HG03108 (cell line): ENCODE measurements around the gene ARHGAP22.
A peak's percentile ranks its signal among the peaks of the same experiment; 100 is the strongest.

Experiments used
- ATAC-seq: cut with Tn5 transposase; IDR thresholded peaks from one replicate; pipeline ENCODE4 v1.9.1; 2021; ENCODE audit warnings: moderate library complexity; ENCODE audit not compliant: unreplicated experiment

ARHGAP22 gene

DNA sequence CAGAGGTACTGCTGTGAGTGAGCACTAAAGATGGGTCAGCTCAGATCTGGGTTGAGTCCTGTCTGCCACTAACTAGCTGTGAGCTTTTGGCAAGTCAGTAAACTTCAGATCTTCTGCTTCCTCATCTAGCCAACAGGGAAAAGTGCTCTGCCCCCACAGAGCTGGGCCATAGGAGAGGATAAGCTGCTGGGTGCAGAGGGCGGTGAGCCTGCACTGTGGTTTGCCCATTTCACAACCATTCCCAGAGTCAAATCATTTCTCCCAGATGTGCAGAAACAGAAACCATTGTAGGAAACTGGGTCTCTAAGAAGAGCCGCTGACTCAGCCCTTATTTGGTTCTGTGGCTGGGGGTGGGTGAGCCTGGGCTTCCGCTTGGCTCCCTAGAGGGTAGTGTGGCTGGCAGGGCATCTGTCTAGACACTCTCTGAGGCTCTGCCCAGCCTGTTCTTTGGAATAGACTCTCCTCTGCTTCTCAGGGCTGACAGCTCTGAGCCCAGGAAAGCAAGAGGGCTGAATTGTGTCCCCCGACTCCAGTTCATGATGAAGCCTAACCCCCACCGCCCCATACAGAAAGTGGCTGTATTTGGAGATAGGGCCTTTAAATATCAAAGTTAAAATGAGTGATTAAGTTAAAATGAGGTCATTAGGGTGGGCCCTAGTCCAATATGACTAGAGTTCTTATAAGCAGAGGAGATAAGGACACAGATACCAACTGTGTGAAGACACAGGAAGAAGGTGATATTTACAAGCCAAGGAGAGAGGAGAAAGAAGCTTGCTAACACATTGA is 29.5 kb upstream of the ARHGAP22 start:
- peak; percentile 97 for ATAC-seq

DNA sequence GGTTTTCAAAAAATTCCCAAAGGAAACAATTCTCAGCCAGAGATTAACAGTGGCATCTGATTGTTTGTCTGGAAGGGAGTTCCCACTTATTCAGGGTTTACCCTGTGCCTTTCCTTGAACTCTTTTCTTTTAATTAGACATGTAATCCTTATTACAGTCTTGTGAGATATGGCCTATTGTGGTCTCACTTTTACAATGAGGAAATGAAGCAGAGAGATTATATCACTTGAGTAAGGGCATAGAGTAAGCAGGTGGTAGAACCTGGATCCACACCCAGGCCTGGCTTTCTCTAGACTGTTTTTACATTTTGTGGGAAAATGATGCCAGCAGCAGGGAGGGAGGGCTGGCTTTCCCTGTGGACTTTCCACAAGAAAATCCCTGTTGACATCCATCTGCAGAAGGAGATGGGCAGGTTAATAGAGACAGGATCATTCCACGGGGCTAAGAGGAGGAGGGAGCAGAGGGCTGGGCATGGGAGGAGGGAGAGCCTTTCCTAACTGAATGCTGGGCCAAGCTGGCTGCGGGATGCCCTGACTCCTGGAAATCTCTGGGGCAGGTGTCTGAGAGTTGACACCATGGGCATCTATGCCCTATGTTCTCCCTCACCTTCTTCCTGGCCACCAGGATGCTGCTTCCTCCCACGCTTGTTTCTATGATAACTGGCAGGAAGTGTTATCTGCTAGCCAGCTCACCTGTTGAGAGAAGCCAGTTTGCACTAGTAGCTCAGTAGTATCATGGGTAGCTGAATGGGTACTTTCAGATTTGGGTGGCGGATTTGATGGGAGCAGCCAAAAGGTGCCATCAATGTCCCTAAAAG is 28.7 kb upstream of the ARHGAP22 start:
- ATAC-seq = peak; percentile 21

DNA sequence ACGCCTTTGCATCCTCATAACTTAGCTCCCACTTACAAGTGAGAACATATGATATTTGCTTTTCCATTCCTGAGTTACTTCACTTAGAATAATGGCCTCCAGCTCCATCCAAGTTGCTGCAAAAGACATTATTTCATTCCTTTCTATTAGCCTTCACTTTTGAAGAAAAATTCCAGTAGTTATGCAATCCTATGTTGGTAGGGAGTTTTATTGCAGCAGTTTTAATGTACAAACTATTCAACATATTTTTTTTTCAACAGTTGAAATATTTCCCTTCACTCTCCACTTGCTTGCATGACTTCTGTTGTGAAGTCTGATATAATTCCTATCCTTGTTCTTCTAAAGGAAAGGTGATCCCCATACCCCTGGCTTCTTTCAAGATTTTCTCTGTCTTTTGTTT is 27.3 kb upstream of the ARHGAP22 start:
- no peak for ATAC-seq

DNA sequence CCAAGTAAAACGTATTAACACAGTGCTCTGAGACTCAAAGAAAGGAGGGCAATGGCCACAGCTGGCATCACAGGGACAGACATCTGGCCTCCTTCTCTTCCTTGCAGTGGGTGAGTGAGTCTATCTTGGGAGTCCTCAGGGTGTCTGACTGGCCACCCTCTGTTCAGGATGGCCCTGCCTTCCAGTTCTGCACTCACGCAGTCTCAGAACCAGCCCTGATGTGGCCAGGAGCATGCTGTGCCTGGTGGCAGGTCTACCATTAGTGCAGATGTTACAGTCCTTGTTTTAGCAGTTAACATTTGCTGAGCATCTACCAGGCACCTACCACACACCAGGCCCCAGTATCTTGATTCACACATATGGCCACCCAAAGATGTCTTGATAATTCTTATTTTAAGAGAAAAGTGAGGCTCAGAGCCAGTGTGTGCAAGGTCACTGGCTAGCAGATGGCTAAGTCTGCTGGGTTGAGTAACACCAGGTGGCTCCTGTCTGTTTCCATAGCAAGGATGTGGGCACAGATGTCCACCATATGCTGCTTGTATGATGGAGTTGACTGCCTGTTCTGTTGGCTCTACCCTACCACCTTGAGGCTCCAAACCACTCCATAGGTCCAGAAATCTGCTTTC is 23.2 kb upstream of the ARHGAP22 start:
- no peak for ATAC-seq

DNA sequence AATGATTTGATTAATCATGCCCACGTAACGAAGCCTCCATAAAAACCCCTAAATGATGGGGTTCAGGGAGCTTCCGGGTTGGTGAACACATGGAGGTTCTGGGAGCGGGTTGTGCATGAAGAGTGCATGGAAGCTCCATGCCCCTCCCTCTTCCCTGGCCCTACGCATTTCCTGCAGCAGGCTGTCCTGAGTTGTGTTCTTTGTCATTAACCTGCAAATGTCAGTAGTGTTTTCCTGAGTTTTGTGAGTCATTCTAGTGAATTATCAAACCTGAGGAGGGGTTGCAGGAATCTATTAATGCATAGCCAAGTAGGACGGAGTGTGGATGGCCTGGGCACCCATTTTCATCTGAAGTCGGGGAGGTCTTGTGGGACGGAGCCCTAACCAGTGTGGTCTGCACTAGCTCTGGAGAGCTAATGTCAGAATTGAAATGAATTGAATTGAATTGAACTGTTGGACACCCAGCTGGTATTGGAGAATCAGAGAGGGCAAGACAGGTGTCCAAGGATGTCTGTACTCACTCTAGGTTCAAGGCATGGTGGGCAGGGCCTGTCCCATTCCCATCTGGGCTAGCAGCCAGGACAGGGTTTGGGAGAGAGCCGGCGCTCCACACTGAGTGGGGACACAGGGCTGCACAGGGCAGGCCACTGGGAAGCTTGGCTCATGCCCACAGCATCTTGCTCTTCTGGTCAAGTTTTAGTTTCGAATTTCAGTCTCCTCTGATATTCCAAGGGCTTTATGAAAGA is 22.3 kb upstream of the ARHGAP22 start:
- ATAC-seq = no peak

DNA sequence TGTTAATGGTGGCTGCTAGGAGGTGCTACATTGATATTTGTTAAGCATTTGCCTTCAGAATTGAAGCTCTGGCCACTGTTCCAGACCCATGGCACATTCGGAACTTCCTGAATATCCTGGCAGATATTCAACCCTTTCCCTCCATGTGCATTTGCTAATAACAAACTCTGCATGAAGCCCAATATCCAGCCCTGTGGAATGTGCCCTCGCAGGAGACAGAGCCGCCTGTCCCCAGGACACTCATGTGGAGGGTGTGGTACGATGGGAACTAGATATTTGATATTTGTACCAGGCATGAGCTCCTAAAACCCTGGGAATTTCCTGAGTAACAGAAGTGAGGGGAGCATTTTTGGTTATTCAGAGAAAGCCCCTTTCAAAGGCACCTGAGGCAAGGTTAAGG is 21.6 kb upstream of the ARHGAP22 start:
- ATAC-seq = no peak

DNA sequence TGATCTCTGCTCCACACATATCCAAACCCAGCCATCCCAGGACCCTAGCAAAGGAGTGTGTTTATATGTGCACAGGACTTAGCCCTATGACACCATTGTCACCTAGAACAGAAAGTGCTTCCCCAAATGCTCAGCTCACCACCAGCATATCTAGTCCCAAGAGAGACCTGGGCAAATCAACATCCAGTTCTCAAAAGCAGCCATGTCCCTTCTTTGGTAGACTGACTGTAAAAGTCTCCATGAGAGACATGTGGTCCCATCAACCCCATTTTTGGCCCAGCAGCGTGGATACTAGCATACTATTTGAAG is 20.9 kb upstream of the ARHGAP22 start:
- ATAC-seq = no peak

DNA sequence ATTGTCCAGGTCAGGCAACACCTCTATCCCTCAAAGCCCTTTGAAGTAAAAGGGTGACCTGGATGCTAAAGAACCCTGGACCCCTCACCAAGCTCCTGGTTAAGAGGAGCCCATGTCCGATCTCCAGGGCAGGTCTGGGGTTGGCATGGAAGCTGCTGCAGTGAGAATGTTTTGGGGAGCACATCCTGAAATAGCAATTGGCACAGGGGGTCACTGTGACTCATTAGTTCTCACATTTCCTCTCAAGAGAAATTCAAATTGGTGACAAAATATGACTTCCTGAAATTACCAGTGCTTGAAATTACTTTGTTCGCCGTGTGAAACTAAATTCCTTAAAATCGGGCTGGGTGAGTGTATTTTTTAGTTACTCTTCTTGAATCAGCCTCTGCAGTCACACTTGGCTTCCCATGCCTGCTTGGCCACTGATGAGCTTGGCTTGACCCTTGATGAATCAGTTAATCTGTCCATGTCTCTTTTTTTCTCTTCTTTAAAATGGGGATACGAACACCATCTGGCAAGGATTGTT is 18.8 kb upstream of the ARHGAP22 start:
- no peak for ATAC-seq

DNA sequence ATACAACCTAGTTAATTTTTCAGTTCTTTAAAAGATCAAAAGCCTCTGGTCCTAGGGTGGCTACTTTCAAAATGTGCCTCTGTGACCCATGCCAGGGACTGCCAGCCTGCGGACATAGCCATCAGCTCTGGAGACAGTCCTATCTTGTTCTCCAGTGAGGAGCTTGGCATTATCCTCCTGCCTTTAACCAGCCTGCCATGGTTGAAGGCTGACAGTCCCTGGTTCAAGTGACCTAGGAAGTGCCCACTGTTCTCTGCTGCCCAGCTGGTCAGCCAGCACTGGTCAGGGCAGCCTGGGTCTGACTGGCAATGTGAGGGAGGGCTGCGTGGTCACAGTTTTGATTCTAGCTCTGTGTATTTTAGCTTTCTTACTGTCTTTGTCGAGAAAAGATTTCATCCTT is 18.1 kb upstream of the ARHGAP22 start:
- ATAC-seq = no peak

DNA sequence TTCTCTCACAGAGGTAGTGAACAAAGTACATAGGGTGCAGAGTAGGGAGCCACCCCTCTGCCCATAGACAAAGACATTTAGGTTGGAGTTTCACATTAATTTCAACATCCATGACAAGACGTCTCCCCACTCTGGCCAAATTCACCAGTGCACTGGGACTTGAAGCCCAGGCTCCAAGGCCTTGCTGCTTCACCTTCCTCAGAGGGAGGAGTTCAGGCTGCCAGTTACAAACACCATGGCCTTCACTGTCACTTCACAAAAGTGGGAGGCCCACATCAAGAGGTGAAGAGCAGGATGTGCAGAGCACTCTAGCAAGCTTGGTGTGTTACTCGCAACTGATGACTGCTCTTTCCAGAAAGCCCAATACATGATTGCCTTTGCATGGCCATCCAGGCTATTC is 15.8 kb upstream of the ARHGAP22 start:
- ATAC-seq = no peak

DNA sequence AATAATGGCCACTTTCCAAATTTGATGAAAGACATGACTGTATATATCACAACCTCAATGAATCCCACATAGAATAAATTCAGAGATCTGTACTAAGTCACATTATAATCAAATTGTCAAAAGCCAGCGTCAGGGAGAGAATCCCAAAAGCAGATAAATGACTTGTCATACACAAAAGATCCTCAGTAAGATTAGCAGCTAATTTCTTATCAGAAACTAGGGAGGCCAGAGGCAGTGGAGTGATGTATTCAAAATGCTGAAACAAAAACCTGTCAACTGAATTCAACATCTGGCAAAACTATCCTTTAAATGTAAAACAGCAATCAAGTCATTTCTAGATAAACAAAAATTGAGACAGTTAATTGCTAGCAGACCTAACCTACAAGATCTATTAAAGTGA is 11.6 kb upstream of the ARHGAP22 start:
- no peak for ATAC-seq

DNA sequence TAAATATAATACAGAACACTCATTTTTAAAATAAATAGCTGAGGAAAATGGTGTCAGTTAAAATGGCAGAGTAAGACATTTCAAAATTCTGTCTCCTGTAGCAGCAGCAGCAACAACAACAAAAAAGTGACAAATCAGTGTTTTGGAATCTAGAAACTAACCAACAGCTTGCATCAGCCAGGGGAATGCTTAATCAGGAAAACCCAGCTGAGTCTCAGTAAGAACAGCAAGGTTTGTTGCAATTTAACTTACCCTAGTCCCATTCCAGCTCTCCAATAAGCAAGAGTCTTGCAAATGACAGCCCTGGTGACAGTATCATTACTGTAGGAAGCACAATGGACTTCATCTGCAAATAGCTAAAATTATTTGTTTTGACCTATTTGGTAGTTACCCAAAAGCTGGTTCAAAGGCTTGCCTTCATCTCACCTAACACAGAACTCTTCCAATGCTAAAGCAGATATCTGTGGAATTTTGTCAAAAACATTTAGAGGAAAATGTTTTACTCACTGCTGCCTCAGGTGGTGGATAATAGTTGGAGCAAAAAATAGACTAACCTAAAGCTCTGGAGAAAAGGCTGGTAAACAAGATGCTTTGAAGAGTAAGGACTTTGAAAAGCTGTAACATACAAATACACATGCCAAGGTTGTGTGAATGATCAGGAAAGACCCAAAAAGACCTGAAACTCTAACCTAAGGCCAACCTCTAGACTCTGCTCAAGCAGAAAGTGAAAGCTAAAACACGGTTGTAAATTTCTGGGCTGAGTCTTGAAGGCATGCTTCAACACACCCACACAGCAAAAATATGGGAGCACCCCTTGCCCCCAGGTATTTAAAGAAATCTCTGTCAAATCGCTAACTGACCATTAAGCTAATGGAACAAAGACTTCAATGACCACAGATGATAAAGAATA is 9.9 kb upstream of the ARHGAP22 start:
- peak; percentile 72 for ATAC-seq

DNA sequence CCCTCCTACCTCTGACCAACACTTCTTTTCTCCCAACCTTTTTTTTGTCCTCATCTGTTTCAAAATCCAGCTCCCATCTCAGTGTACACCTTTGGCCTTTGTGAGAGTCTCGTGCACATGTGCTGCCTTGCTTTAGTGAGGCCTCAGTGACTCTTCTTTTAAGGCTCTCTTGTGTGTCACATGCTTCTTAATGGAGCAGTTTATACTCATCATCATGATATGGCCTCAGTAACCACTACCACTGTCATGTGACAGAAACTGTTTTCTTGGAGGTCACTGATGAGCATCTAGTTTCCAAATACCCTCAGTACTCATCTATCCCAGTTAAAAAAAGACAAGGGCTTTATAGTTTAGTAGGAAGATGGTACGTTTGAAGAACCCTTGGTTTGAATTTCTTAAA is 8.1 kb upstream of the ARHGAP22 start:
- no peak for ATAC-seq

DNA sequence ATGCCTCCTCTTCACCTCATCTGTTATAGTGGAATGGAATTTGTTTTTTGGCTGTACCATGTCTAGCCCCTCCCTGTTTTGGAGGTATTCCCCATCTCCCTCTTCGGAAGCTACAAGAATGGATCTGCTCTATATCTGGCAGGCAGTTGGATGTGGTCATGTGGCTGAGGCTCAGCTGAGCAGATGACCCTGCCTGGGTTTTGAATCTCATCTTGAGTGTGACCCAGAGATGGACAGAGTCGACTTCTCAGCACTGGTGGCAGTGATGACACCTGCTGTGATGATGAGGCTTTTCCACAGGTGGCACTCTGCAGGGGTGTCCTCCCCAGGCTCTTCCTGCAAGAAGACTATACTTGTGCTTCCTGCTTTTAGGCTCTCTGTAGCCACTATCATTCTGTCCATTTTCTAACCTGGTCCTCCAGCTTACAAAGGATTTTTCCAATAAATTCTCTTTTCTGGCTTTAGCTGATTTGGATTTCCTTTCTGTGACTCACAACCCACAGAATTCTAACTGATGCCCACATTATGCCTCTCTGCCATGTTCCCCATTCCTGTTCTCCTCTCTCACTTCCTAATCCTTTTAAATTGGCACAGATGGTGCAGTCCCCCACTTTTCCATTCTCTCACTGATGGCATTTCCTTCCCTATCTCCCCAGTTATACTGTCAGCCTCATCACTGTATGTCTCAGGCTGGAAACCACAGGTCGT is 7.5 kb upstream of the ARHGAP22 start:
- no peak for ATAC-seq

DNA sequence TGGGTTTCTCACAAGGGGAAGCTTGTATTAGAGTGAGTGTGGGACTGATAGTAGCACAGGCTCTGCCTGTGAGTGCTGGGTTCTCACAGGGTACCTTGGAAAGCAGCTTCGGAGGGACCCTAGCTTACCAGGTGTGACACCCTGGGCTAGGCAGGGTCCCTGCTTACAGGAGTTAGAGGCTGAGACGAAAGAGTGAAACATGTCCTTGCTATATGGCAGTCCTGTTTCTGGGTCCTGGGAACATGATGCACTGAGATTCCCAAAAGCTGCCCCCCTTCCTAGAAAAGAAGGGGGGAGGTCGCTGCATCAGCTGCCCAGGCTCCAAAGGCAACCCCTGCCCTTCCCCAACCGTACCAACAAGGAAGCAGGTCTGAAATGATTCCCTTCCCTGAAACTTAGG is 6.3 kb upstream of the ARHGAP22 start:
- no peak for ATAC-seq

DNA sequence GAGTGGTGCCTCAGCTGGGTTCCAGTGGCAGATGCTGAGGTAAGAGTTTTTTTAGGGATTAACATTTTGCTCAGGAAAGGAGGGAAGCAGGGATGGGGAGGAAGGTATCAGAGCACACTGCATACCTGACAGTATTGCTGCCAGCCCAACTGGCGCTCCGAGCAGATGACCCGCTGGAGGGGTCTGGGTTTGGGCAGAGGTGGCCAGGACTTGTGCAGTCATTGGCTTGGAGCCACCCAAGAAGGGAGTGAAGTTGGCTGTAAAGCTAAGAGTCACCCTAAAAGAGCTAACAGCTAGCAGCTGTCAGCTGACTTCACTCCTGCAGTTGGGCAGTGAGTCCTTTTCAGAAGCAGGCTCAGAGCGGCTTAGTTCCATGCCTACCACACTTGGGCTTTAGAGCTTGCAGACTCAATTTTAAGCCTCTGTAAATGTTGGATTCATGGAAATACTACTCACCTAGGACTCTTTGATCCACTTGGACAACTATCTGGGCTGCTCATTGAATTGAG is 5.8 kb upstream of the ARHGAP22 start:
- no peak for ATAC-seq

DNA sequence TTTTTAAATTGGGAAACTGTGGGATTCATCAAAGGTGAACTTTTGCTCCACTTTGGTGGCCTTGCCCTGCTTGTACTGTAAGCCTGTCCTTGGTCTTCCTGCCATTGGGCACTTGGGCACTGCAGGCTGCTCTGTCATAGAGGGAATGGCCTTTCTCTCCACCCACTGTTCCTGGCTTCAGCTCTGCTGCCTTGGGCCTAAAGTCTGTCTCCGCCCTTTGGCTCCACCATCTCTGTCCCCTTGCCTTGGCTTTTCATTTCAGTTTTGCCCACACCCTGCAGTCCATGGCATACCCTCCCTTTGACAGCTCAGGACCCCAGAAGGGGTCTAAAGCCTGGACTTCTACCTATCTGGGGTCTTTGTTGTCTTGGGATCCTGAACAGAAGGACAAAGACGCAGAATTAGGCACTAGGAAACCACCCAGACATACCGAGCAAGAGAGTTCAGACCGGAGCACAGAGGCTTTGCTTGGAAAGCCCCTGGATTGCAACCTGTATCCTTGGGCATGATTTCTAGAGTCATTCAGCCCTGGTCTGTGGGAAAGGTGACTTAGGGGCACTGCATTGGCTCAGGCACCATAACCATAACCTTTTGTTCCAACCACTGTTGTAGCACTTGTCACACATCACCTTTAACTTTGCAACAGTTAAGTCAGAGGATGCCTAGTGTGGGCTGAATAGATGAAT is 5.2 kb upstream of the ARHGAP22 start:
- ATAC-seq = no peak

DNA sequence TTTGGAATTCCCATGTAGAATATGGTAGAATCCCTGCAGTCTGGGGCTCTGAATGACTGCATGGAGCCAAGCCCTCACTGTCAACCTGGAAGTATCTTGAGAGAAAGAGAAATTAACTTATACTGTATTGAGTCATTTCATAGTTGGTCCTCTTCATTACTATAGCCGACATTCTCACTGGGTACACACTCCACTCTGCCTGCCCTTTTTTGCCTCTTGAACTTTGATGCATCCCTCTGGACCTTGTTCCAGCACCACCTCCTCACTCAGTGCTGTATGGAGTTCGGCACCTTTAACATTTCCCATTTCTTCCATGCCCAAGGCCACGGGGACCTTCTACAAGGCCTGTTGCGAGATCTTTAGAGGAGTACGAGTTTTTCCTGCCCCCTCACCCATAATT is 4.6 kb upstream of the ARHGAP22 start:
- no peak for ATAC-seq

DNA sequence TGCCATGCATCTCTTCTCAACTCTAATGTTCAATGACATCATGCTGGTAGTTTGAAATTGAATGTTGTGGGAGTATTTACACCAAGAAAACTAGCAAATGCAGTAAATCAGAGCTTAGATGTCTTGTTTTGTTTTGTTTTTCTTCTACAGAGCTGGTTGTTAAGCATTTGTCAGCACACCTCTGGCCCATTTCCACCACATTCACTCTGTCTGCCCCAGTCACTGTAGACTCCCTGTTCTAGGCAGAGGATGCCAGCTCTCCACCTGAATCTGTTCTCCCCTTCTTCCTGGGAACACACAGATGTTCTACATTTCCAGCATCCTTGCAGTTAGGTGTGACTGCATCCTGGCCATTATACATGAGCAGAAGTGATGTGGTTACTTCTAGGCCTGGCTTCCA is 4.1 kb upstream of the ARHGAP22 start:
- ATAC-seq = no peak
